GM12878 (cell line): ENCODE data around the gene CIDEC.

Source experiments
- EP300 ChIP-seq, 2 experiments: fragments of 150-350 bp in 1 of 2; IDR thresholded peaks; 2 replicates each; pipeline ENCODE4 v1.6.1; 2011 to 2012; ENCODE audit warnings: low read depth in 2 of 2, low read length in 2 of 2, borderline replicate concordance in 1 of 2, improper control_type of control experiment in 1 of 2, inconsistent platforms in 1 of 2; ENCODE audit not compliant: control insufficient read depth in 1 of 2
- KDM1A ChIP-seq: fragments of 200-600 bp; sonication (generic); IDR thresholded peaks from 2 replicates; pipeline ENCODE4 v1.6.1; 2016; ENCODE audit warnings: borderline replicate concordance
- MTA3 ChIP-seq: IDR thresholded peaks from 2 replicates; pipeline ENCODE4 v1.6.1; 2012; ENCODE audit warnings: low read length, inconsistent platforms, borderline replicate concordance
- RBBP5 ChIP-seq: fragments of 200-600 bp; sonication (generic); conservative IDR thresholded peaks from 2 replicates; pipeline ENCODE4 v1.6.1; 2016
- SIX5 ChIP-seq: IDR thresholded peaks from 2 replicates; pipeline ENCODE4 v1.6.1; 2011; ENCODE audit warnings: mild to moderate bottlenecking, low read depth, low read length, moderate library complexity; ENCODE audit not compliant: severe bottlenecking
- SMC3 ChIP-seq: IDR thresholded peaks from 2 replicates; pipeline ENCODE4 v1.6.1; 2011; ENCODE audit warnings: low read length, improper control_type of control experiment, borderline replicate concordance
- YY1 ChIP-seq: IDR thresholded peaks from 2 replicates; pipeline ENCODE4 v1.6.1; 2011; ENCODE audit warnings: low read depth, mild to moderate bottlenecking, low read length

DNA sequence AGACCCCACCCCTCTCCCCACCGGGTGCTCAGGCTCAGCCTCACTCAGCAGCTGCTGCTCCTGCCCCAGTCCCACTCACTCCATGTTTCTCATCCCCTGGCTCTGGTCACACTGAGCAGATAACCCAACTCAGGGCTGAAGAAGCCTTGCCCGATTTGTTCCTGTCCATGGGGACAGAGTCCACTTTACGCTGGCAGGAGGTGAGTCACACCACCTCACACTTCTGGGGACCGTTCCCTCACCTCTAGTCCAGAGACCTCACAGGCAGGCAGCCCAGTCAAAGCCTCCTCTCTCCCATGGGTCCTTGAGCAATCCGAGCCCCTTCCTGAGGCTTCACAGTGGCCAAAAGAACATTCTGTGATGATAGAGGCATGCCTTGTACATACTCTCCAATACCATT is 1.4 kb downstream of the CIDEC start:
- TF ChIP-seq YY1 (no peak), EP300 (IDR thresholded peaks at IDR 0.05; ENCODE audit: borderline replicate concordance in 1 of 2, control insufficient read depth in 1 of 2, low read depth in 2 of 2, low read length in 2 of 2) (no peak), SMC3 (no peak), KDM1A (no peak), SIX5 (no peak), MTA3 (no peak), RBBP5 (no peak)
